HCT116 (cell line): ENCODE results near the gene ZNF804B.

ENCODE experiments used
- CTCF ChIP-seq, 3 experiments: fragments of 200-600 bp in 1 of 3; sonication (generic) in 1 of 3; IDR thresholded peaks in 2 of 3; conservative IDR thresholded peaks in 1 of 3; 2 replicates each; pipeline ENCODE4 v1.5.1; 2012 to 2017; ENCODE audit warnings: low read depth in 2 of 3, low read length in 2 of 3, antibody characterized with exemption in 1 of 3, borderline replicate concordance in 1 of 3, control low read depth in 1 of 3, mild to moderate bottlenecking in 1 of 3, mixed read lengths in 1 of 3, mixed run types in 1 of 3, moderate library complexity in 1 of 3; ENCODE audit not compliant: insufficient read depth in 1 of 3
- POLR2A ChIP-seq: IDR thresholded peaks from 2 replicates; pipeline ENCODE4 v1.7.0; 2011; ENCODE audit warnings: borderline replicate concordance; ENCODE audit not compliant: insufficient read depth, insufficient read length; ENCODE audit errors: extremely low read depth
- POLR2AphosphoS5 ChIP-seq: IDR thresholded peaks from 2 replicates; pipeline ENCODE4 v1.6.1; 2011; ENCODE audit warnings: mild to moderate bottlenecking, low read depth, low read length, moderate library complexity
- SIN3A ChIP-seq: IDR thresholded peaks from 2 replicates; pipeline ENCODE4 v1.6.1; 2012; ENCODE audit warnings: low read depth
- TCF7L2 ChIP-seq: IDR thresholded peaks from 2 replicates; pipeline ENCODE4 v1.7.0; 2011; ENCODE audit warnings: borderline replicate concordance, inconsistent platforms; ENCODE audit not compliant: insufficient read depth, insufficient read length; ENCODE audit errors: extremely low read depth

GRCh38 chr7:89312551-89312950 is 553.1 kb downstream of the ZNF804B start:
- TF ChIP-seq POLR2AphosphoS5 (no peak), CTCF (IDR thresholded peaks at IDR 0.05 in 2 of 3, conservative IDR thresholded peaks at IDR 0.05 in 1 of 3; ENCODE audit: borderline replicate concordance in 1 of 3, insufficient read depth in 1 of 3, low read depth in 2 of 3, low read length in 2 of 3) (no peak), SIN3A (no peak), POLR2A (no peak), TCF7L2 (no peak)
